MCF 10A (cell line): Measurements from ENCODE around the gene MAN1C1. TPM values are rescaled to one million over a fixed set of nuclear protein-coding genes. Genes with fewer than 3 reads are reported as not detected.
A peak's percentile ranks its signal among the peaks of the same experiment; 100 is the strongest.

Experiments
- BruUV-seq: library from RNA; stranded (reverse); fragments of 400-500 nt; replicated peaks from 2 replicates; lab custom pipeline; 2021; lab: Mats Ljungman, UMichigan
- CTCF ChIA-PET: fragments of 300-600 bp; sonication (Branson Sonifier 250); formaldehyde crosslinking; extraction: SDS; loops from one replicate; lab custom pipeline; 2021; ENCODE audit warnings: antibody characterized with exemption, inconsistent platforms; lab: Yijun Ruan, JAX
- POLR2A ChIA-PET: fragments of 300-600, 350-650 bp; sonication (Branson Sonifier 250); formaldehyde crosslinking; extraction: SDS; loops from one replicate; lab custom pipeline; 2020; ENCODE audit warnings: antibody characterized with exemption, inconsistent platforms; lab: Yijun Ruan, JAX
- DNase-seq: peaks from one replicate; pipeline ENCODE4 v3.0.0-alpha.2; 2018; ENCODE audit not compliant: unreplicated experiment
- H3K27ac Mint-ChIP-seq: one replicate; pipeline ENCODE4 v1.8.0; 2022; ENCODE audit warnings: mild to moderate bottlenecking, low read depth, mixed read lengths; ENCODE audit not compliant: unreplicated experiment
- H3K27me3 Mint-ChIP-seq: one replicate; pipeline ENCODE4 v1.8.0; 2022; ENCODE audit warnings: mixed read lengths; ENCODE audit not compliant: insufficient read depth, unreplicated experiment
- H3K36me3 Mint-ChIP-seq: one replicate; pipeline ENCODE4 v1.8.0; 2022; ENCODE audit warnings: mild to moderate bottlenecking, moderate library complexity, mixed read lengths; ENCODE audit not compliant: insufficient read depth, unreplicated experiment
- H3K4me1 Mint-ChIP-seq: one replicate; pipeline ENCODE4 v1.8.0; 2022; ENCODE audit warnings: mixed read lengths; ENCODE audit not compliant: insufficient read depth, unreplicated experiment
- H3K4me3 Mint-ChIP-seq: one replicate; pipeline ENCODE4 v1.8.0; 2022; ENCODE audit warnings: mild to moderate bottlenecking, moderate library complexity, mixed read lengths; ENCODE audit not compliant: unreplicated experiment
- H3K9me3 Mint-ChIP-seq: one replicate; pipeline ENCODE4 v1.8.0; 2022; ENCODE audit warnings: mixed read lengths; ENCODE audit not compliant: unreplicated experiment
- intact Hi-C: fragments of 100-400 bp; cut with micrococcal nuclease; formaldehyde crosslinking; loops from 2 replicates; pipeline ENCODE4 v1.14.1; 2022
- total RNA-seq: library from RNA; stranded (reverse); gene quantifications from 2 replicates; pipeline ENCODE4 v1.2.3, GENCODE V29; 2022
- TF ChIP-seq, protein P1 (sequence below): fragments of 200-600 bp; IDR thresholded peaks from one replicate; pipeline ENCODE4 v1.8.0; 2022; ENCODE audit warnings: antibody characterized with exemption, mild to moderate bottlenecking; ENCODE audit not compliant: unreplicated experiment

Gene MAN1C1
- total RNA-seq, 1 experiment from 2014 or later, result not detected

DNA sequence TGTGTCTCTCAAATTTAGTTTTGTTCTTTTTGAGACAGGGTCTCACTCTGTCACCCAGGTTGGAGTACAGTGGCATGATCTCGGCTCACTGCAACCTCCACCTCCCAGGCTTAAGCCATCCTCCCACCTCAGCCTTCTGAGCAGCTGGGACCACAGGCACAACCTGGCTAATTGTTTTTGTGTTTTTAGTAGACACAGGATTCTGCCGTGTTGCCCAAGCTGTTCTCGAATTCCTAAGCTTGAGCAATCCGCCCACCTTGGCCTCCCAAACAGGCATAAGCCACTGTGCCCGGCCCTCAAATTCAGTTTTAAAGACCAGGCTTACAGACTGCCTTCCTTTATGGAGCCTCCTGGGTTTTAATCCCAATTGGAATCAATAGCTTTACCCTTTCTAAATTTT, 99.7 kb downstream of the MAN1C1 start:
- Mint-ChIP-seq H3K9me3 (peaks cover 7% of the 10 kb centered on the region), H3K36me3 (no peaks in the 10 kb centered on the region), H3K27me3 (peaks cover 6% of the 10 kb centered on the region), H3K4me1 (no peaks in the 10 kb centered on the region), H3K4me3 (no peak overlapping the region), H3K27ac (no peak overlapping the region)
- POLR2A ChIA-PET, result interaction anchor here (1.1 kb wide), 1 partner anchor 32 kb away, joined by 3 read pairs; no protein-coding TSS in a partner anchor
- TF ChIP-seq, protein P1, sequence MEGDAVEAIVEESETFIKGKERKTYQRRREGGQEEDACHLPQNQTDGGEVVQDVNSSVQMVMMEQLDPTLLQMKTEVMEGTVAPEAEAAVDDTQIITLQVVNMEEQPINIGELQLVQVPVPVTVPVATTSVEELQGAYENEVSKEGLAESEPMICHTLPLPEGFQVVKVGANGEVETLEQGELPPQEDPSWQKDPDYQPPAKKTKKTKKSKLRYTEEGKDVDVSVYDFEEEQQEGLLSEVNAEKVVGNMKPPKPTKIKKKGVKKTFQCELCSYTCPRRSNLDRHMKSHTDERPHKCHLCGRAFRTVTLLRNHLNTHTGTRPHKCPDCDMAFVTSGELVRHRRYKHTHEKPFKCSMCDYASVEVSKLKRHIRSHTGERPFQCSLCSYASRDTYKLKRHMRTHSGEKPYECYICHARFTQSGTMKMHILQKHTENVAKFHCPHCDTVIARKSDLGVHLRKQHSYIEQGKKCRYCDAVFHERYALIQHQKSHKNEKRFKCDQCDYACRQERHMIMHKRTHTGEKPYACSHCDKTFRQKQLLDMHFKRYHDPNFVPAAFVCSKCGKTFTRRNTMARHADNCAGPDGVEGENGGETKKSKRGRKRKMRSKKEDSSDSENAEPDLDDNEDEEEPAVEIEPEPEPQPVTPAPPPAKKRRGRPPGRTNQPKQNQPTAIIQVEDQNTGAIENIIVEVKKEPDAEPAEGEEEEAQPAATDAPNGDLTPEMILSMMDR, result no peak
- DNase-seq, result peak; percentile 30
- BruUV-seq, result no TSS peak
- CTCF ChIA-PET, result no interaction called here
- intact Hi-C loops, result no loop called here

- Mint-ChIP-seq H3K4me3 (no peak overlapping the region), H3K4me1 (no peaks in the 10 kb centered on the region), H3K9me3 (peaks cover 7% of the 10 kb centered on the region), H3K36me3 (no peaks in the 10 kb centered on the region), H3K27me3 (peaks cover 30% of the 10 kb centered on the region), H3K27ac (no peak overlapping the region)
- intact Hi-C loops, result no loop called here
- ChIA-PET POLR2A (no interaction called here), CTCF (no interaction called here)
- no peak for DNase-seq
- no TSS peak for BruUV-seq
- TF ChIP-seq, protein P1, result no peak
Observed at GRCh38 chr1:25718732-25719131, 102.1 kb downstream of the MAN1C1 start.

- Mint-ChIP-seq H3K27me3 (peaks cover 47% of the 10 kb centered on the region), H3K4me1 (peaks cover 5% of the 10 kb centered on the region)
- intact Hi-C loops, result no loop called here
Observed at GRCh38 chr1:25720624-25721023, 104.0 kb downstream of the MAN1C1 start.

DNA sequence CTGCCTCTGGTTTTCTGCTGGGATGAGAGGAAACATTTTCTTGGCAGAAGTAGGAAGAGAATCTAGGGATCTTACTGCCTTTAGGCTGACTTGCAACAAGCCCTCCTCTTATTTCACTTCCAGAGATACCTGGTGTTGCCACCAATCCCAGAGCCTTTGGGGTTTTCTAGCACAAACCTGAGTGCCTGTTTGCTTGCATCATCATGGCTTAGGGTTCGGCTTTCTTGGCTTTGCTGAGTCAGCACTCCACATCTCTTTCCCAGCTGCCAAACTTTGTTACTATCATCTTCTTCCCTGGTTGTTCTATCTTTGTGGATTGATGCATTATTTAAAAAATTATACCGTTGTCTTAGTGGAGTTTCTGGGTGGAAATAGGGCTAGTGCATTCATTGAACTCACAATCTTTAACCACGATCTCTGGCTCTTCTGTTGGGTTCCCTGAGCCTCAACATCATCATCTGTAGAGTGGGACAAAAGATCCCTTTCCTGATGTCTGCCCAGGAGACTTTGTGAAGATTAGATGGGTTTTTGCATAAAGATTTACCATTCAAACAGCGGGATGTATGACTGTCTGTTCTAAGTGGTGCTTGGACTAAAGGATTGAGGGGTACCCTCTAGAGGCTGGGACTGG, 106.8 kb downstream of the MAN1C1 start:
- H3K4me1 Mint-ChIP-seq, result peaks cover 5% of the 10 kb centered on the region
- no peaks in the 10 kb centered on the region for H3K9me3 Mint-ChIP-seq
- intact Hi-C loops, result no loop called here
- no peaks in the 10 kb centered on the region for H3K36me3 Mint-ChIP-seq
- no TSS peak for BruUV-seq
- no peak for DNase-seq
- TF ChIP-seq, protein P1, result no peak
- H3K27me3 Mint-ChIP-seq, result peaks cover 47% of the 10 kb centered on the region
- H3K27ac Mint-ChIP-seq, result no peak overlapping the region
- POLR2A ChIA-PET, result no interaction called here
- H3K4me3 Mint-ChIP-seq, result no peak overlapping the region
- CTCF ChIA-PET, result no interaction called here

More at GRCh38 chr1:25720624-25721023, 104.0 kb downstream of the MAN1C1 start:
- TF ChIP-seq, protein P1, result no peak
- no peak overlapping the region for H3K27ac Mint-ChIP-seq
- no TSS peak for BruUV-seq
- ChIA-PET POLR2A (no interaction called here), CTCF (no interaction called here)
- H3K4me3 Mint-ChIP-seq, result no peak overlapping the region
- no peaks in the 10 kb centered on the region for H3K36me3 Mint-ChIP-seq
- no peak for DNase-seq
- peaks cover 7% of the 10 kb centered on the region for H3K9me3 Mint-ChIP-seq
